NCI-H446 treated with DMSO at 0.1 percent for 48 hours (cell line): ENCODE data around the gene PIK3AP1.
"Not testable (repeated sequence)": the region's sequence is repeated elsewhere in the genome, so short reads cannot be mapped to it uniquely, and the experiment has no call there.

Source experiments
- DNase-seq: peaks from one replicate; lab custom pipeline; 2025; lab: John Stamatoyannopoulos, UW

Gene PIK3AP1

DNA sequence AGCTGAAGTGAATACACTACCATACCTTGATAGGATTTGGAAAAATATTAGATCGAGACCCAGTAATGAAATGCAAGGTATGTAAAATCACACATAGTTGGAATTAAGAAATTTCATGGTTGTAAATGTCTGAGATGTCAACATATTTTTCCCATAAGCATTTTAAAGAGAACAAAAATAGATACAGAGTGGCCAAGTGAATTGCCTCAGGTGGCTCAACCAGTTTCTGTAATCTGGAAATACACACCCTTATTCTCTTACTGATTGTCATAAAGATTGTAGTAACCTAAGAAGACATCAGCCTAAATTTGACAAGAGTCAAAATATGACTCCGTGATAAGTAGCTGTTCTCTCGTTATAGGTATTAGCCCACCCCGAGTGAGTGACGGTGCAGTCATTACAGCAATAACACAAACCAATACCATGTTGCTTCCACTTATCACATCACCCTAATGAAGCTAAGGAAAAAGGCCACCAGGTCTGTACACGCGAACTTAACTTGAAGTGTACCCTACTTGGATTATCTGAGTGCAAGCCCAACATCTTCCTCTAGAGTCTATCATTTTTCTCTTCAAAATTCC, 23.4 kb downstream of the PIK3AP1 start:
- DNase-seq = no peak

DNA sequence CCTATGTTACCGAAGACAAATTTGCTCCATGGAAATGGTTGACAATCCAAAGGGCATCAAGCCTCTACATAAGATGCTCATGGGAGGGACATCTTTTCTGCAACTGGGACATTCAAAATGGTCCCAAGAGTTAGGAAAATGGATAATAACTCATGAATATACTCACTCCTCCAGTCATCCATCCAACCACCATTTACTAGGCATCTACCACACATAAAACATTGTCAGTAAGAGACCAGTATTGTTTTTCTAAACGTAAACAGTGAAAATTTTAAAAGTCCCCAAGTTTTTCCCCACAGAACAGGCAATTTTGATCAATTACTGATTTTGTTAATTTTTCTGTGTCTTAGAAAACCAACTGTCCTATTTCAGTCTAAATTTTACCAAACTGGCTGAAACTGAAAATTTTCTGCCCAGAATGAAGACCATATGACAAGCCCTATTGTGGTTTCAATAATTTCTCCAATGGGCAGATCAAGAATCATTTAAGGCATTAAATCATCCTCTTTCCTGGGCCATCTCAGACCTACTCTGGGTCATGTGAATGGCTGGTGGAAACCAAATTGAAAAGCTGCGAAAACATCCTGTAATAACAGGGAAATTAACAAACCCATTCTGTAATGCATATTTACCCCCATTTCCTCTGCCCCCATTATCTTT, 24.2 kb downstream of the PIK3AP1 start:
- no peak for DNase-seq

DNA sequence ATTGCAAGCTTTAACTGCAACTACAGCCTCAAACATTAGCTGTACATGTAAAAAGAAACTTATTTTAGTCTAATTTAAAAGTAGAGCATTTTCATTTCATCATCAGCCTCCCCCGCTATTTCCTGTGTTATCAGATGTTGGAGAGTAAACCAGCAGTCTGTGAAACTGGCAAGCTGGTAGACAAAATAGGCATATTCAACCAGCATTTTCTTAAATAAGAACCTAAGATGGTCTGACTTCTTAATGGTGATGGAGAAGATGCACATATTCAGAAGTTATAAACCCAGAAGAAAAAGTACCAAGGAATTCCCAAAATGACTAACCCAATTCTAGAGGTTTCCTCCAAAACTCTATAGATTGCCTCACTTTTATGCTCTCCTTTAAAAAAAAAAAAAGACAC, 24.9 kb downstream of the PIK3AP1 start:
- DNase-seq = no peak

DNA sequence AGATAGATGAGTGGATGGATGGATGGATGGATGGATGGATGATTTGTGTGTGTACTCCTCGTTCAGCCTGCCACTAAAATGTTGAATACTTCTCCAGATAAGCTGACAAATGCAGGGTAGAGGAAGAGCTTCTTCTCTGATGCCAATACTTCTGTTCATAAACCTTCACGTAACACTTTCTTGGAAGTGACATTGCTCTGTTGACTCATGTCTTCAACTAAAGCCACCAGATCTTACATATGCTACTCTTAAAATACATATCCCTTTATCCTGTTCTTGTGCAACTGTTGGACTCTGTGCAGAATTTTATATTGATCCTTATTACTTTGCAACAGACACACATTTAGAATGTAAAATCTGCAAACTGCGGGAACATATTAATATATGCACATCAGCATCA, 26.9 kb downstream of the PIK3AP1 start:
- DNase-seq = no peak

DNA sequence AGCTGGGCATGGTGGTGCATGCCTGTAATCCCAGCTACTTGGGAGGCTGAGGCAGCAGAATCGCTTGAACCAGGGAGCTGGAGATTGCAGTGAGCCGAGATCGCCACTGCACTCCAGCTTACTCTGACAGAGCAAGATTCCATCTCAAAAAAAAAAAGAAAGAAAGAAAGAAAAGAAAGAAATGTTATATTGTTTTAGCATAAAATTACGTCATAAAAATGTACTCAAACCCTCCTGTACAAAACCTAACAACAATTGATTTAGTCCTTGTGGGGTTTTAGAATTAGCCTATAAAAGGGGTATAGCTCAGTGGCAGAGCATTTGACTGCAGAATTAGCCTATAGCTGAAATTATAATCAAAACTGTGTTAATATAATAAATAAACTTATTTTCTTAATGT, 27.9 kb downstream of the PIK3AP1 start:
- DNase-seq = no peak

DNA sequence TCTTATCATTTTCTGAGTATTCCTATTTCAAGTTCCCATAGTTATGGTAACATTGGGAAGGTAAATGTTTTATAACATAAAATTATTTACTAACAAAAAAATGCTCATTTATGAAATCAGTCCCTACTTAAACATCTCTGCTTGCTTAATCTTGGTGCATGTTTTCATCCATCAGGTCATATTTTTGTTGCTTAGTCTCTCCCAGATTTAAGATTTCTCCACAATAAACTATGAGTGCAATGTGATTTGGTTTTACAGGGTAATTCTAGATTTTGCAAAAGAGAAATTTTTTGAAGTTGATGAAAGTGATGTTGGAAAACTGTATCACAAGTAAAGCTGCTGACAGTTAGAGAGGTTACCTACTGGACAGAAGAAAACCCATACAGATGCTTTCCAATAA, 28.6 kb downstream of the PIK3AP1 start:
- no peak for DNase-seq

DNA sequence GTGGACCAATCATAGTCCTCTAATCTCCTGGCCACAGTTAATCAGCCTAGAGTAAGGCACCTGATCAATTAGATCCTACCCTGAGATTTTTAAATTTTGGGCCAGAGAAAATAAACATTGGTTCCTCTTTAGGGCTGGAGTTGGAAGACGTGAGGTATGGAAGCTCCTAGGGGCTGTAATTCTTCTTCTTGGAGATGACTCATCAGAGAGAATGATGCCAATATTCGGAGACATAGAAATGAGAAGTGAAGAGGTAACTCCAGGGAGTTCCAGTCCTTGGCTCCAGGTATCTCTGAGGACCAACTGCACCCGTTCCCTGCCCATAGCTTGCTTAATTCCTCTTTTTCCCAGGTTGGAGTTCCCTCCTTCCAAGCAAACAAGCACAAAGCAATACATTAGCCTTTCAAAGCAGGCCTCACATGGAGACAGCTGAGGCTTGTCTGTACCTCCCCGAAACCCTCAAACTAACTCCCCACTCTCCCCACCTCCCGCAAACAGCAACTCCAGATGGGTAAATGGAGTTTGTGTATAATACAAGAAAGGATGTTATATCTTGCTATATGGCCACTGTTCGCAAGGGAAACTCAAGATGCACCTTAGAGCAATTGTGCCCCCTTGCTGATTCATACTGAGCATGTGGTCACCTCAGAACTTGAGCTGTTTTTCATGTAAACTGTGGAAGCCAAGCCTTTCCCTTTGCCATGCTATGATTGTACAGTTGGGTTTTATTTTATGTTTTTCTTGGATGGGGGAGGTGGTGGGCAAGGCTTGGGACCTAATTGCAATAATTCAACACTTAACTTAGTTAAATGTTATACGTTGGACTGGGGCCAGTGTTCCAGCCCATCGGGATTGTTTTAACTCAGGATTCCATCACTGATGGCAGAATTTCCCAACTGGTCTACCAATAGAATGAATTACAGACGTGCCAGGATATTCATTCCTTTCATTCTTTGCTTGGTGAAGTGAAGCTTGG, 29.3 kb downstream of the PIK3AP1 start:
- DNase-seq = no peak

DNA sequence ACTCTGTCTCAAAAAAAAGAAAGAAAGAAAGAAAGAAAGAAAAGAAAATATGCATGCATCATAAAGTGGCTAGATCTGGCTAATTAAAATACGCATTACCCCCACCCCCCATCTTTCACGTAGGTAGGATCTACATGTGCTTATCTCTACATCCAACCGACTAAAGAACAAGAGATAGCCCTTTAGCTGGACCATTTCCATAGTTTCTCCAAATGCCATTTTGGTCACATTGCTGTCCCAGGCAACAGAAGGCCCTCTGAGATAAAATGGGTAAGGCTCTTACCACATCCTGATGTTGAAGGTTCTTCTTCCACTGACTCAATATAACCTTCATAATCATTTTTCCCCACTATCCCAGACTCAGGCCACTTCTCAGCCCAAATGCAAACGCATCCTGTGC, 31.5 kb downstream of the PIK3AP1 start:
- DNase-seq = no peak

DNA sequence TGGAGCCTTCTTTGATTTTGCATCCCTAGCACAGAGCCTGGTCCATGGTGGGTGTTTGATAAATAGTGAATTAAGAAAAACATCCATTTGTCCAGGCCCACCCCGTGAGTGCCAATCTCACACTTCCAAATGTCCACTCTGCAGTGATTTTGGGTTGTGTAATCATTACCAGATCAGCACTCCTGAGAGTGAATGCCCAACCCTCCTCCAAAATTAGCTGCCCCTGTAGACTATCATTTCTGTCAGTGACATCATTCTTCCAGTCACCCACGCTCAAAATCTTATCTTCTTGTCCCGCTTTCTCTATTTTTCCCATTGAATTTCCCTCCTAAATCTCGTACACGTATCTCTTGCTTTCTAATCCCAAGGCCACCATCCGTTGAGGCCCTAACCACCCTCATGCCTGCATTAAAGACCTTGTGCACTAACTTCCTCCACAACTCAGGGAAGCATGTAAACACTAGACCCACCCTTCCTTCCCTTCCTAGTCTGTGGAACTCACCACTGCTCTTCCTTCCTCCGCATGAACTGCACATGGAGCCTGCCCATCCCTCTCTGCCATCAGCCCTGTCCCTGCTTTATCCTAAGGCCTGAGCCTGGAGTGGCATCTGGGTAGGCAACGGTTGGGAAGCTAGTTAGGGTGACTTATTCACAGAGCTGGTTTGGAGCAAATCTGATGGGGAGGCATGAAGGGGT, 32.8 kb downstream of the PIK3AP1 start:
- DNase-seq = no peak

DNA sequence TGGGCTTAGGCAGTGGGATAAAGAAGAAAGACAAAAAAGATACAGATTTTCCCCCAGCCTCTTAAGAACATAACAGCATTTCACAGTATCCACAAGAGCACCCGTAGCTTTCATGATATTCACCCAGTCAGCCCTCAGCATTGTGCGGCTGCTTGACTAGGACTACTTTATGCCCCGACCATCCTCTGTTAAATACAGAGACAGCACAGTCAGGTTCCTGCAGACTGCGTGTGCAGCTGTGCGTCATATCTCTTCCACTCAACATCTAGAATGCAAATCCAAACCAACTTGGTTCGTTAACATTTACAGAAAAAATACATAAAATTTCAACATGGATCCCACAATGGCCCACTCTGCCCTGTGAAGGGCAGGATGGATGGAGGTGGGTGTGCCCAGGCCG, 33.8 kb downstream of the PIK3AP1 start:
- DNase-seq = no peak

DNA sequence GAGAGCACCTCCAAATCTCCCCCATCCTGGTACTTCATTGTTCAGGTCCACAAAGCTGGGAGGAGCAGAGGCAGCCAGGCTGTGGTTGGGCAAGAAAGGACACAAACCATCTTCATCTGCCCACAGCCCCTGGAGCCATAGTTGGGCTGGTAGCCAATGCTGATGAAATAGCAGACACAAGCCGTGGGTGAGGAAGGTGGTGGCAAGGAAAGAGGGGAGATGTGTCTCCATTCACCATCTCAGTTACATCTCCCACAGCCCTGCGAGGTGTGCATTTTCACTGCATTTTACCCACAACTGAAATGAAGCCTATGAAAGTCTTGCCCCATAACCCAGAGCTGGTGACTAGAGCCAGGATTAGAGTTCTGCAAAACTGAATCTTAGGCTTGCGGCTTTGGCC, 35.0 kb downstream of the PIK3AP1 start:
- DNase-seq = no peak

DNA sequence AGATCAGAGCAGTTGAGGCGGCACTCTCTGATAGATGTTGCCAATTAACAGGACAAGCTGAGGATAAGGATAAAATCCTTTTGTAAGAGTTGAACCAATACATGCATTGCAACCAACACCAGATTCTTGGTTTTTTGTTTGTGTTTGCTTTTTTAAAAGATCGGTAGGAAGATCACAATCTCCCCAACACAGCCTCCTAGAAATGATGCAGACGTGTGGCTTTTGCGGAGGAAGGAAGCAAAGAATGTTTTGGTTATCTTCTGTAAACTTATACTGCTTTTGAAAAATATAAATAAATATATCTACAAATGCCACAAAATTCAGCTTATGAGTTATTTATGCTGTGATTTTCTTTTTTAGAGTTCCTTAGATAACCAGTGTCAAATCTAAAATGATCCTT, 35.5 kb downstream of the PIK3AP1 start:
- DNase-seq = no peak

DNA sequence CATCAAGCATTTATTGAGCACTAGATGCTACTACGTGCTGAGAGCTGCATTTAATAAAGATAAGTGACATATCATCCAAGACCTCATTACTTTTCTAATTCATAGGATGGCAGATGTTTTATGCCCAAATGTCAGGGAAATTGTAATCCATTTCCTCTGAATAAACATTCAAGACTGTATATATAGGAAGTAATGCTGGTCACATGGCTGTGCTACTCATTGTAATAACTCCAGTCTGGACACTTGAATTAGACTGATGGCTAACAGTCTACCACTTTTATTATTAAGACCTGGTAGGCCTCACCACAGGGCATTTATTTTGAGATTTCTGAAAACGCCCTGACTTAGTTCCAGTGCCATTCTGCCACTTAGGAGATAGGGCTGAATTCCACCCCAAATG, 36.6 kb downstream of the PIK3AP1 start:
- DNase-seq = no peak

DNA sequence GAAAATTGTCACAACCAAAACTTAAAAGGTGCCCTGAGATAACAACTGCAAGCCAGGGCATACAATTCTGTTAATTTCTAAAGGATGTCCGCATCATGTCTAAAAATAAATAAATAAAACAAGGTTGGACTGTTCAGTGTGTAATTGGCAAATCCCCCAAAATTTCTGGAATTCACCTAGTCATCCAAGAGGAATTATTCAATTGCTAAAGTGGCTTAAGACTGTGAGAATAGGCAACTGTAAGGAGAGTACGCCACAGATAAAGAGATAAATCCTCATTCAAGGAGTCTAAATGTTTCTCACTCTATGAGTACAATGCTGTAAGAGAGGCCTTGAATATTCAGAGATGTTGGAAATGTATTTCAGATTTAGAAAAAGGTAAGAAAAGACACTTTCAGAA, 37.2 kb downstream of the PIK3AP1 start:
- no peak for DNase-seq

DNA sequence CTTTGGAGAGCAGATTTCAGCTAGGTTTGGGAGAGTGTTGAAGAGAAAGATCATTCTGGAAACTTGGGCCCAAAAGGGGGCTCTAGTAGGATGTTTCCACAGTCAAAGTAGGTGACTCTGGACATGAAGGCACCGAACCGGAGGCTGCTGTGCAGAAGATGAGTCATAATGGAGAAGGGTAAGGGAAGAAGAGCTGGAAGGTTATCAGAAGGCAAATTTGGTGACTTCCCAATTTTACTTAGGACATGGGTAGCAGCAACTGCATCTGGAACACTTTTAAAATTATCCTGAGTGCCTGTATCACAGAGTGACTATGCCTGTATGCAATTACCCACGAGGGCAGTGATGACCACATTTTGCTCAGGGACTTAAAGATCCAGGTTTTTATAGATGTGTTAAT, 38.8 kb downstream of the PIK3AP1 start:
- no peak for DNase-seq

DNA sequence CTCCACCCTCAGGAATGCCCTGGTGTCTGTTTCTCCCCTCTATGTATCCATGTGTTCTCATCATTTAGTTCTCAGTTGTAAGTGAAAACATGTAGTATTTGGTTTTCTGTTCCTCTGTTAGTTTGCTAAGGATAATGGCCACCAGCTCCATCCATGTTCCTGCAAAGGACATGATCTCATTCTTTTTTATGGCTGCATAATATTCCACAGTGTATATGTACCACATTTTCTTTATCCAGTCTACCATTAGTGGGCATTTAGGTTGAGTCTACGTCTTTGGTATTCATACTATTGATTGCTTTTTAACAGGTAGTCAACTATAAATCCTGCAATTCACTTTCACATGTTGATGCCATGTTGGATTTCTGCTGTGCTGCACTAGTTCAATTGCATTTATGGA, 39.9 kb downstream of the PIK3AP1 start:
- not testable (repeated sequence) for DNase-seq

DNA sequence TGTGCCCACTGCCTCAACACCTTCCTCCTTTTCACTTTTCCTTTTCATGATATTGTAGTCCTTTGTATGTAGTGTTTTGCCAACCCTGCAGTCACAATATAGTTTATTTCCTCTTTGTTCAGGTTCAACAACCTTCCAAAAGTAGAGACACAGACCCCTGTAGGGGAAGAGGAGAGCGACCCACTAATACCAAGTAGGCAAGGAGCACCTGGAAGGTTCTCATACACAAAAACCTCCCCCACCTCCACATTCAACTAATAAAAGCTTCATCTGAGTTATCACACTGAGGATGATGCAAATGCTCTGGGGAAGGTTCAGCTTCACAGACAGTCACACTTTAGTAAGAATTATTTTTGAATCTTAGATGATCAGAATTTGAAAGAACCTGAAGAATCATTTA, 41.6 kb downstream of the PIK3AP1 start:
- DNase-seq = no peak

DNA sequence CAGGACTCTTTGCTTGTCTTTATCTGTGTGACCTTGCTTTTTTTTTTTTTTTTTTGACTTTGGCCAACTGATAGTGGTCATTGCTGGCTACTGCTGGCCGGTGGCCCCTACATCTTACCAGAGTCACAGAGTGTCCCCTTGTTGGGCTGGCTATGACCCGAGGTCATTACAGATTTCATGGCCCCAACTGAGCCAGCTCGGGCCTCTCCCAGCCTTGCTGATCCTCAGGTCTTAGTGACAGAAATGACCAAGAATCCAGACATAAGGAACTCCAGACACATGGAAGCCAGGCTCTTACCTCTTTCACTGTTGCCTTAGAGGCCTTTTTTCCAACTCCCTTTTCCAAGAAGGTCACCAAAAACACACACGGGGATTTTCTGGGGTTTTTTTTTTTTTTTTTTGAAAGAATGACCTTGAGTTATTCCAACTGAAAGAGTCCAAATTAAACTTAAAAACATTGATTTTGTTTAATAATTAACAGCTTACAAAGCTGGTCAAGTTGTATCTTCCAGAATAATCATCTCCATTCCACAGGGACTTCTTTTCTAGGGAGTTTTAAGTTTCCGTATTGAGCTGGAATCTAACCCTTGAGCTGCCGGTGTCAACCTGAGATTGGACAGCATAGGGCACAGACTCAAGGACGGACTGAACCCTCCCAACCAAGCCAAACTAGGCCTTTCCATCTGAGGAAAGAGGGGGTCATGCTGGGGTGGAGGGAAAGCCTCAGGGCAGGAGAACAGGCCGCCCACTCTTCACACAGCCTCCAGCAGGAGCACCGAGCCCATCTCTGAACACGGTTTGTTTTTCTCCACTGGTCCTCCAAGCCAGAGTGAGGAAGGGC, 43.8 kb downstream of the PIK3AP1 start:
- DNase-seq = no peak

DNA sequence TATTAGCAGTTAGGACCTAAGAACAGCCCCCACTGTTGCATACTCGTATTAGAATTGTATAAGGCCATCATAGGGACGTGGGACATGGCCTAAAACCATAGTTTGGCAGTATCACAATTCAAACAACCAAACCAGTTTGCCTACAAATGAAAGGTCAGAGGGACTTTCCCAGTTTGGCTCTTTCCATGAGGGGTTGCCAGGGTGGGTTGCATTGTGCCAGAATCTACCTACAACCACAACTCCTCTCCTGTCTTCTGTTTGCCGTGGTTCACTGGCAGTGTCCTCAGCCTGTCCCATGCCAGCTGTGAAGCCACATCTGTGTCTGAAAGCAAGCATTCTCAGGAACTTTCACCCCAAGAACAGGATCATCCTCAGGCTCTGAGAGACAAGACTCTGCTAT, 44.5 kb downstream of the PIK3AP1 start:
- DNase-seq = no peak

DNA sequence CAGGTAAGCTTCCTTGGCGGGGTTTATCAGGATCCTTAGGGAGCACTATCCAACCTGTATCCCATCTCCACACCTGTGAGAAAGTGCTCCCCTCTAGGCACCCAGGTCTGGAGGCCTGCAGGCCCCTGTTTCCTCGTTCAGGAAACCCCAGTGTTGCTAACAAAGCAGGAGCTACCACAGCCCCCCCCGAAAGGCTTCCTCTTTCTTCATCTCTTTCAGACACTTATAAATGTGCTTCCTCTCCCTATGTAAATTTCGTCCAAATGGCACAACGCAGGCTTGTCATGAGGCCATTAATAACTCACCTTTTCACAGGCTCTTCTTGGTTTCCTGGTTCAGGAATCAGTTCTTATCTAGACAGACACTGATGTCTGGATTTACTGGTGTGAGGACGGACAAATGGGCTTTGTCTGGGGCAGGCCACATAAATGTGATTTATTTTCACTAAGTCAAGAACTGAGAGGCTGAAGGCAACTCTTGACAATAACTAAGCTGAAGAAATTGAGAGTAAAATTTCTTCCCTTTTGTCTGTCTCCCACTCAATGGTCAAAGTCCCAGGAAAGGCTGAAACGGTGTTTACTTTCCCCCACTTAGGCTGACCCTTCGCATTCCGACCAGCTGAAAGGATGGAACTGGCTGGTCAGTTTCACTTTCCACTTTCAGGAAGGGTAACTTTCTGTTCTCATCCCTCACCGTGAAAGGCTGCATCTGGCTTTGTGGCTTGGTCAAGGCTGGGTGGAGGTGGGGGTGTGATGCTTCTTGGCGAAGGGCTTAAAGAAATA, 46.8 kb downstream of the PIK3AP1 start:
- DNase-seq = no peak
